DMS 273 (cell line): Measurements from ENCODE around the gene TRIO.
"Not testable (repeated sequence)": the region's sequence is repeated elsewhere in the genome, so short reads cannot be mapped to it uniquely, and the experiment has no call there.

Experiments used
- DNase-seq: peaks from one replicate; lab custom pipeline; 2025; ENCODE audit not compliant: unreplicated experiment; lab: John Stamatoyannopoulos, UW

The TRIO gene

GRCh38 chr5:14522721-14523120, 379.6 kb downstream of the TRIO start:
- no peak for DNase-seq

- no peak for DNase-seq
Observed at GRCh38 chr5:14523243-14524034, 380.3 kb downstream of the TRIO start.

GRCh38 chr5:14525397-14525796, 382.3 kb downstream of the TRIO start:
- DNase-seq: no peak

- peak; percentile 31 for DNase-seq
Observed at GRCh38 chr5:14526493-14526892, 383.4 kb downstream of the TRIO start.

- DNase-seq: no peak
Observed at GRCh38 chr5:14528115-14528514, 385.0 kb downstream of the TRIO start.

GRCh38 chr5:14528926-14529325, 385.8 kb downstream of the TRIO start:
- no peak for DNase-seq

GRCh38 chr5:14531668-14532067, 388.5 kb downstream of the TRIO start:
- DNase-seq: no peak

GRCh38 chr5:14532180-14532579, 389.0 kb downstream of the TRIO start:
- DNase-seq: no peak

GRCh38 chr5:14534773-14535172, 391.6 kb downstream of the TRIO start:
- peak; percentile 75 for DNase-seq

GRCh38 chr5:14545308-14545707, 402.2 kb downstream of the TRIO start:
- DNase-seq: no peak

- DNase-seq: no peak
Observed at GRCh38 chr5:14545862-14546261, 402.7 kb downstream of the TRIO start.

GRCh38 chr5:14547666-14548065, 404.5 kb downstream of the TRIO start:
- DNase-seq: no peak

GRCh38 chr5:14551211-14551610, 408.1 kb downstream of the TRIO start:
- DNase-seq: no peak

- DNase-seq: no peak
Observed at GRCh38 chr5:14552017-14552416, 408.9 kb downstream of the TRIO start.

- DNase-seq: not testable (repeated sequence)
Observed at GRCh38 chr5:14554288-14554687, 411.1 kb downstream of the TRIO start.

GRCh38 chr5:14556015-14556414, 412.9 kb downstream of the TRIO start:
- DNase-seq: no peak

- peak; percentile 89 for DNase-seq
Observed at GRCh38 chr5:14557203-14557770, 414.1 kb downstream of the TRIO start.

GRCh38 chr5:14557791-14558415, 414.8 kb downstream of the TRIO start:
- peak; percentile 99 for DNase-seq
